Activated T-helper 9 cell treated with anti-CD3 and anti-CD28 coated beads, Interleukin-2, amount 50 U/mL, for 16 hours (primary cell): ENCODE measurements around the gene UCK2.

Experiments used
- DNase-seq: peaks from one replicate; pipeline ENCODE4 v3.0.0-alpha.2; 2020; ENCODE audit warnings: low read depth

Gene UCK2

GRCh38 chr1:165900576-165901380 lies 73.4 kb downstream of the UCK2 start:
- DNase-seq = no peak

- DNase-seq = no peak
Measured at GRCh38 chr1:165902565-165902964, 75.2 kb downstream of the UCK2 start.

GRCh38 chr1:165903672-165904071 lies 76.3 kb downstream of the UCK2 start:
- no peak for DNase-seq

- DNase-seq = no peak
Measured at GRCh38 chr1:165904948-165905347, 77.5 kb downstream of the UCK2 start.

- DNase-seq = no peak
Measured at GRCh38 chr1:165905853-165906252, 78.4 kb downstream of the UCK2 start.

DNA sequence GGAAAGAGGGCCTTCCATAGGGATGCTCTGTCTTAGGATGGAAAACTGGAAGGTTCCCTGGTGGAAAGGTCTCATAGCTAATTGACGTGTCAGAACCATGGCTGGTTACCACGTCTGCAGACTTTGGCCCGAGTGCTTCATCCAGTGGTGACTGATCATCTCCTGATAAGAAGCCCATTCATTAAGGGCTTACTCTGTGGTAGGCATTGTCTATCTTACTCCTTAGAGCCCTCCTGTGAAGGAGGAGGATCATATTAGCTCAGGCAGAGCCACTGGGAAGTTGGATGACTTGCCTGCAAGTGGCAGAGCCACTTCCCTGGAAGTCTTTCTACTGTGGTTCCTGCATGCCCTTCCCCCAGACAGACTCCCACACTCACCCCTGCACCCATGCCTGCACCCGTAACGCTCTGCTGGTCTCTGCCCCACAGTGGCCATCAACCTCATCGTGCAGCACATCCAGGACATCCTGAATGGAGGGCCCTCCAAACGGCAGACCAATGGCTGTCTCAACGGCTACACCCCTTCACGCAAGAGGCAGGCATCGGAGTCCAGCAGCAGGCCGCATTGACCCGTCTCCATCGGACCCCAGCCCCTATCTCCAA lies 79.9 kb downstream of the UCK2 start:
- DNase-seq = no peak

DNA sequence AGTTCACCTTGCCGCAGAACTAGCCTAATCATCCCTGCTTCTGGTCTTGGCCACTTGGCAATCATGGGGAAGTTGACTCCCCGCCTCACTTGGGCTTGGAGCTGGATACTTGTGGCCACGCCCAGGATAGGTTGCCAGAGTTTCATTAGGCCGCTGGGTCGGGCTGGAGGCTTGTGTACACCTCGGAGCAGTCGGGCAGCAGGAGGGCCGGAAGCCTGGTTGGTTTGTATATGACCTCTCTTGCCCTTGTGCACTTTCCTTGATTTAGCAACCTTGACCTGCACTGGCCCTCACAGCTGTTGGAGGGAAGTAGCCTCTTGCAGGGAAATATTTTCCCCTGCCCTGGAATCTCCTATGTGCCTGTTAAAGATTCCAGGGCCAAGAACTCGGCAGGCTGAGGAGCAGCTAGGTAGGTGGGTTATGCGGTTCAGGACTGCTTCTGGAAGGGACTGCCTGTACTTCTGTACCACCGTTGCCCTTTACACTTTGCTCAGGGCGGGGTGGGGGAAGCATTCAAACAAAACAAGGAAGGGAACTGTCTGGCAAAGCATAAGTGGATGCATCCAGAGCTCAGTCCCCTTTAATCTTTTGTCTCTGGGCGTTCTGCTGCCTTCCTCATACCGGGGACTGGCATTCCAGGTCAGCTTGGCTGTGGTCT lies 83.5 kb downstream of the UCK2 start:
- DNase-seq = no peak

GRCh38 chr1:165911609-165912281 lies 84.3 kb downstream of the UCK2 start:
- no peak for DNase-seq

GRCh38 chr1:165912638-165913037 lies 85.2 kb downstream of the UCK2 start:
- DNase-seq = no peak

- DNase-seq = peak; percentile 28
Measured at GRCh38 chr1:165914136-165914798, 86.9 kb downstream of the UCK2 start.

DNA sequence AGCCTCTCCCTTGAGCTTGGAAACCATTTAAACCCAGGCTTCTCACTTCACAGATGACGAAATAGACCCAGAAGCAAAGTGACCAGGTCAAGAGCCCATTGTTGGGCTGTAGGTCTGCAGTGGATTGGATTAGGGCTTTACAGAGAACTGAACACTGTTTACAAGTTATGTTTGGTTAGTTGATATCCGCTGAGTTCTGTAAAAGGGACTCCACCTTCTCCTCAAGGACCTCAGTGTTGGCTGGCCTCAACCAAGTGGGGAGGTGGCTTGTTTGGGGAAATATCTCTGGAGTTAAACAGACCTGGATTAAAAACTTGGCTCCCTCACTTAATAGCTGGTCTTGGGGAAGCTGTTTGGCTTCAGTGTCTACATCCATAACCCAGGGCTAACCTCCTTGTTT lies 88.1 kb downstream of the UCK2 start:
- DNase-seq = no peak

GRCh38 chr1:165915932-165916348 lies 88.5 kb downstream of the UCK2 start:
- DNase-seq = no peak

DNA sequence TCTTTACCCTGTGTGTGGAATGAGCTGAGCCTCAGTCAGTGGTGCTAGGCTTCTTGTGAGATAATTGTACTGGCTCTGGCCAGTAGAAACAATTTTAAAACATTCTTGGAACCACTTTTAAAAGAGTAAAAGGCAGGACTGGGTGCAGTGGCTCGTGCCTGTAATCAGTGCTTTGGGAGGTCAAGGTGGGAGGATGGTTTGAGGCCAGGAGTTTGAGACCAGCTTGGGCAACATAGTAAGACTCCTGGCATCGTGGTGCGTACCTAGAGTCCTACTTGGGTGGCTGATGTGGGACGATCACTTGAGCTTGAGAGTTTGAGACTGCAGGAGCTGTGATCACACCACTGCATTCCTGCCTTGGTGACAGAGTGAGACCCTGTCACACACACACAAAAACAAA lies 89.8 kb downstream of the UCK2 start:
- no peak for DNase-seq

- DNase-seq = no peak
Measured at GRCh38 chr1:165924117-165924516, 96.7 kb downstream of the UCK2 start.

DNA sequence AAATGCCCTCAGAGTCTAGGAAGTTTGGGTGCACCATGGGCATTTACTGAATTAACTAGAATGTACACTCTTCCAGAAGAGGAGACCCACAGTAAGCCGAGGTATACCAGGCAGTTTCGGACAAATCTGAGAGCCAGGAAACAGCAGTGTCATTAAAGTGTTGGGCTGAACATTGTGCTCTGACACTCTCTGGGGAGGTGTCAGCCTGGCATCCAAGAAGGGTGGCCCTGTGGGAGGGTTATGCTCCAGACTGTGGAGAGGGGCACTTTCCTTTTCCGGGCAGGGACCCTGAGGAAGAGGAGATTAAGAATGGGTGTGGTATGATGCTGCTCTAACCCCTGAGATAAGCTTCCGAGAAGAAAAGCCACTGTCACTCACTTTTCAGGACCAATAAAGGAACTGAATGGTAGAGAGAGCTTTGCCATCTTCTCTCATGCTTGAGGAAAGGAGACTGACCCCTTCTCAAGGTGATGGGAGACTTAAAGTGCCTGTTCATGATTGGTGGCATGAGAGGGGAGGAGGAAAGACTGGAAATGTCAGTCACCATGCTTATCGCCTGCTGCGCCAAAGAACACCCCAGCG lies 98.2 kb downstream of the UCK2 start:
- DNase-seq = no peak

GRCh38 chr1:165927169-165927568 lies 99.8 kb downstream of the UCK2 start:
- DNase-seq = no peak

DNA sequence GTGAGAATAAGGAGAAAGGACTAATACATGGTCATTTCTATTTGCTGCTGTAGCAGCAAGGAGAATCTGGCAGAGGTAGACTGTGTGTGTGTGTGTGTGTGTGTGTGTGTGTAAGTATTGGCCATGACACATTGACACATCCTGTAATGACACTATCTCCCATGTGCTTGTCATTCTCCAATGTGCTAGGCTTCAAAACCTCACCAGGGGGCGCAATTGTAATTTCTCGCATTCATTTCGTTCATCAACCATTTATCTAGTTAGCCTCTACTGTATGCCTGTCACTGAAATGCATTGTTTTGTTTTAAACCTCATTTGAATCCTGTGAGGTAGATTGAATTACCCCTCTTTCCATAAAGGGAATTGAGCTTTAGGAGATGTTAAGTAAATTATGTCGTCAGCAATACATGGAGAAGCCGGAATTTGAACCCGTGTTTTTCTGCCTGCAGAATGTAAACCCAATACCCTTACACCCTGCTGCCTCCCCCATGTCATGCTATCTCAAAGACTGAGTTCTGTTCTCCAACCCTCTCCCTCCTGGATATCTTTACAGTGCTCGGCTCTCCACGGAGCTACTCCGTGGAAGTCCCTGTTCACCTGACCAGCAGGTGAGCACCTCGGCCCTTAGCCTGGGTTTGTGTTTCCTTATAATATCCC lies 100.8 kb downstream of the UCK2 start:
- DNase-seq = no peak

DNA sequence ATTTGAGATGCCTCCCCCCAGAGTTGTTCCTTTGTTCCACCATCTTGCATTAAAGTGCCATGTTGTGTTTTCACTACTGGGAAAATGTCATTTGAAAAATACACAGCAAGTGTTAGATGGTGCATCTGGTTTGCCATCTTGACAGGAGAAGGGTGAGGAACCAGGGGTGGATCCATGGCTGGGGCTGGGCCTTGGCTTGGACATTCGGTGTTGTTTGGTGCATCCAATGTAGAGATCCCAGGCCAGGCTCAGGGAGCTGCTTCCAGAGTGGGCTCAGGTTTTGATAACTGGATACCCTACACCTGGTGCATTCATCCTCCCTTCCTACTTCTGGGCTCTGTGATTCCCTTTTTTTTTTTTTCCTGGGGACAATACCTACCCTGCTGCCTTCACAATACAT lies 103.5 kb downstream of the UCK2 start:
- no peak for DNase-seq

- DNase-seq = no peak
Measured at GRCh38 chr1:165933446-165934170, 106.2 kb downstream of the UCK2 start.

DNA sequence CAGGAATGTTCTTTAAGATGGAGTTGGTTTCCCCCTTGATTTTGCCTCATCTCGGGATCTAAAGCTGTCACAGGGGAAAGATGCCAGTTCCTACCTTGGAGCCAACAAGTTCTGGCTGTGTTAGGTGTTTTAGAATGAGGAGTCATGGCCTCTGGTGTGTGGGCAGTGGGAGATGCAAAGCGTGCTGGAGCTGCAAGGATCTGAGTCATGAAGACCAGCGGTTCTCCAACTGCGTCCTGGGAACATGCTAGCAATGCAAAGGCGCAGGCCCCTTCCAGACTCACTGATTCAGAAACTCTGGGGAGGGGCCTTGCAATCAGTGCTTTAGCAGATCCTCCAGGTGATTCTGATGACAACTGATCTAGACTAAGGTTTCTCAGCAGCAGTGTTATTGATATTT lies 109.1 kb downstream of the UCK2 start:
- DNase-seq = no peak

DNA sequence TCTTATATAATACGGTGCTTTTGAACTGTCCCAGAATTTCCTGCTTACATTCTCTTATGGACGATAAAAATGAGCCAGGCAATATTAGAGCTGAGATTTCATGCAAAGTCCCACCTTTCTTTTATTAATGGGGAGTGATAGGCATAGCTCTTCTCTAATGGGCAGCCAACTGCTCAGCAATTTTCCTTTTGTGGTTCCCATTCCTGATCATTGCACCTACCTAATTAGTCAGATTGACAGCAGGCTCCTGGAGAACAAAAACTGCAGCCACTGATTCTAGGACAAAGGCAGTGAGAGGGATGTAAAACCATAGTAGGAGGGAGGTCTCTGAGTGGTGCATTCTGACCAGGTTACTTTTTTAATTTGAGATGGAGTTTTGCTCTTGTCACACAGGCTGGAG lies 110.4 kb downstream of the UCK2 start:
- no peak for DNase-seq
